ENCODE results near the gene CSGALNACT2.

CSGALNACT2 gene

GRCh38 chr10:43204042-43204942 lies 66.0 kb downstream of the CSGALNACT2 start:
- TF ChIP-seq REST (IDR thresholded peaks at IDR 0.05; ENCODE audit: low read depth) (no peak), TEAD4 (IDR thresholded peaks at IDR 0.05) (no peak), RAD21 (IDR thresholded peaks at IDR 0.05; ENCODE audit: low read depth) (no peak), TAF1 (IDR thresholded peaks at IDR 0.05; ENCODE audit: low read depth) (no peak), NFIC (IDR thresholded peaks at IDR 0.05) (no peak), MAX (IDR thresholded peaks at IDR 0.05) (no peak), ZBTB7A (IDR thresholded peaks at IDR 0.05; ENCODE audit: low read depth) (no peak)

- no peak for TF ChIP-seq EP300 (IDR thresholded peaks at IDR 0.05; ENCODE audit: borderline replicate concordance)
- no peak for TF ChIP-seq YY1 (IDR thresholded peaks at IDR 0.05; ENCODE audit: low read depth)
- TF ChIP-seq MAX (IDR thresholded peaks at IDR 0.05): no peak
- TF ChIP-seq RAD21 (IDR thresholded peaks at IDR 0.05; ENCODE audit: low read depth): peak; percentile 53; the same call in 1 of the 2 replicates
- no peak for TF ChIP-seq TAF1 (IDR thresholded peaks at IDR 0.05; ENCODE audit: low read depth)
- no peak for TF ChIP-seq EGR1 (IDR thresholded peaks at IDR 0.05)
Observed at GRCh38 chr10:43204943-43205671, 66.9 kb downstream of the CSGALNACT2 start.

- TF ChIP-seq CEBPB (IDR thresholded peaks at IDR 0.05) (no peak), EP300 (IDR thresholded peaks at IDR 0.05; ENCODE audit: borderline replicate concordance) (no peak), FOXM1 (IDR thresholded peaks at IDR 0.05; ENCODE audit: borderline replicate concordance, low read depth) (no peak), TAF1 (IDR thresholded peaks at IDR 0.05; ENCODE audit: low read depth) (no peak), NFIC (IDR thresholded peaks at IDR 0.05) (no peak), REST (IDR thresholded peaks at IDR 0.05; ENCODE audit: low read depth) (no peak), TEAD4 (IDR thresholded peaks at IDR 0.05) (no peak), USF1 (IDR thresholded peaks at IDR 0.05) (no peak), TCF12 (IDR thresholded peaks at IDR 0.05; ENCODE audit: low read depth) (no peak)
Observed at GRCh38 chr10:43205681-43206390, 67.6 kb downstream of the CSGALNACT2 start.

GRCh38 chr10:43206391-43207235 lies 68.4 kb downstream of the CSGALNACT2 start:
- TF ChIP-seq MAX (IDR thresholded peaks at IDR 0.05): no peak
- TF ChIP-seq RAD21 (IDR thresholded peaks at IDR 0.05; ENCODE audit: low read depth): no peak
- no peak for TF ChIP-seq CEBPB (IDR thresholded peaks at IDR 0.05)
- TF ChIP-seq CREB1 (IDR thresholded peaks at IDR 0.05; ENCODE audit: low read depth): no peak
- no peak for TF ChIP-seq TCF12 (IDR thresholded peaks at IDR 0.05; ENCODE audit: low read depth)
- no peak for TF ChIP-seq TEAD4 (IDR thresholded peaks at IDR 0.05)
